OCI-LY7 (cell line): ENCODE results near the gene GNAQ. TPM values are rescaled to one million over a fixed set of nuclear protein-coding genes. Genes with fewer than 3 reads are reported as not detected.

ENCODE experiments used
- BruUV-seq: library from RNA; stranded (reverse); fragments of 400-500 nt; replicated peaks from 2 replicates; lab custom pipeline; 2021; lab: Mats Ljungman, UMichigan
- CTCF ChIA-PET: fragments of 300-600 bp; sonication (Branson Sonifier 250); formaldehyde crosslinking; loops from one replicate; lab custom pipeline; 2022; ENCODE audit warnings: antibody characterized with exemption; ENCODE audit not compliant: unreplicated experiment; lab: Charles Lee
- POLR2A ChIA-PET: fragments of 300-600 bp; sonication (Branson Sonifier 250); formaldehyde crosslinking; loops from one replicate; lab custom pipeline; 2022; ENCODE audit warnings: antibody characterized with exemption; lab: Charles Lee
- DNase-seq: peaks from one replicate; pipeline ENCODE4 v3.0.0-alpha.2; 2015; ENCODE audit warnings: low spot score
- H2AFZ ChIP-seq: fragments of 200-600 bp; sonication (generic), shearing (Covaris generic); 2 replicates; pipeline ENCODE4 v1.6.1; 2014; ENCODE audit warnings: mild to moderate bottlenecking, antibody characterized with exemption, low read length, moderate library complexity
- H3K27ac ChIP-seq: fragments of 200-600 bp; sonication (generic); 2 replicates; pipeline ENCODE4 v1.5.1; 2014; ENCODE audit warnings: mixed run types, low read depth, mild to moderate bottlenecking, moderate library complexity, low read length, inconsistent platforms; ENCODE audit not compliant: poor library complexity, severe bottlenecking
- H3K36me3 ChIP-seq: fragments of 200-600 bp; sonication (generic); 2 replicates; pipeline ENCODE4 v1.6.1; 2014; ENCODE audit warnings: mild to moderate bottlenecking, antibody characterized with exemption, low read length, moderate library complexity, mixed read lengths; ENCODE audit not compliant: insufficient read depth
- H3K4me1 ChIP-seq: fragments of 200-600 bp; sonication (generic); 2 replicates; pipeline ENCODE4 v1.5.1; 2014; ENCODE audit warnings: mild to moderate bottlenecking, low read length; ENCODE audit not compliant: insufficient read depth, poor library complexity, severe bottlenecking
- H3K4me2 ChIP-seq: fragments of 200-600 bp; sonication (generic); 2 replicates; pipeline ENCODE4 v1.6.1; 2014; ENCODE audit warnings: mild to moderate bottlenecking, low read length
- H3K4me3 ChIP-seq: fragments of 200-600 bp; sonication (generic); 2 replicates; pipeline ENCODE4 v1.5.1; 2014; ENCODE audit warnings: mild to moderate bottlenecking, low read depth, low read length; ENCODE audit not compliant: poor library complexity, severe bottlenecking
- H3K79me2 ChIP-seq: fragments of 200-600 bp; sonication (generic); 2 replicates; pipeline ENCODE4 v1.6.1; 2016; ENCODE audit warnings: low read depth, mild to moderate bottlenecking, low read length, moderate library complexity, mixed read lengths; ENCODE audit not compliant: insufficient read depth
- H3K9me2 ChIP-seq: fragments of 200-600 bp; sonication (generic); 2 replicates; pipeline ENCODE4 v1.6.1; 2016; ENCODE audit warnings: mild to moderate bottlenecking, low read length, mixed read lengths; ENCODE audit not compliant: insufficient read depth
- H3K9me3 ChIP-seq: fragments of 200-600 bp; sonication (generic); 2 replicates; pipeline ENCODE4 v1.6.1; 2014; ENCODE audit warnings: mild to moderate bottlenecking, mixed run types, low read length, mixed read lengths
- H4K20me1 ChIP-seq: fragments of 200-600 bp; sonication (generic); 2 replicates; pipeline ENCODE4 v1.6.1; 2014; ENCODE audit warnings: mild to moderate bottlenecking, antibody characterized with exemption, low read length, moderate library complexity, mixed read lengths; ENCODE audit not compliant: insufficient read depth
- EZH2phosphoT487 ChIP-seq: fragments of 200-600 bp; sonication (generic); IDR thresholded peaks from 2 replicates; pipeline ENCODE4 v1.6.1; 2018; ENCODE audit warnings: low read depth, borderline replicate concordance, mild to moderate bottlenecking, mixed run types, antibody characterized with exemption, low read length, moderate library complexity, mixed read lengths
- intact Hi-C: fragments of 100-400 bp; cut with micrococcal nuclease; formaldehyde crosslinking; loops from one replicate; pipeline ENCODE4 v1.10.0; 2022; ENCODE audit not compliant: unreplicated experiment
- total RNA-seq, 2 experiments: library from RNA; depleted of rRNA in 1 of 2; stranded (reverse); fragments of >200 nt in 1 of 2; shearing (Covaris generic) in 1 of 2; gene quantifications; 2 replicates each; pipeline ENCODE4 v1.2.3, GENCODE V29; 2014 to 2022
- TF ChIP-seq, protein P1 (sequence below): fragments of 200-600 bp; sonication (generic); conservative IDR thresholded peaks from 2 replicates; pipeline ENCODE4 v1.5.1; 2014; ENCODE audit warnings: mild to moderate bottlenecking, antibody characterized with exemption, low read length, moderate library complexity, mixed read lengths

Gene GNAQ
- total RNA-seq, 2 experiments from 2014 or later = not detected

DNA sequence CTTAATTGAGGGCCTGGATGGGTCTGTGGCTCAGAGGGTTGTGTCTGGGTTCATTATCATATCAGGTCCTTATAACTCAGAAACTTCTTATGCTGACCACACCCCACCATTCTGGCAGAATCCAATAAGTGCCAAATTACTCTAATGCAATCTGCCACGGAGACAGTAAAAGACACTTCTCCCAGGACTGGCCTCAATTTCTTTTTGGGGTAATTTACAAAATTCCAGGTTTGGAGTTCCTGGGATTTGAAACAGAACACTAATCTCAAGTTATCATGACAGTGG lies 187.8 kb downstream of the GNAQ start:
- CTCF ChIA-PET = no interaction called here
- intact Hi-C loops = no loop called here
- H3K9me2 ChIP-seq = no peaks in the 10 kb centered on the region

DNA sequence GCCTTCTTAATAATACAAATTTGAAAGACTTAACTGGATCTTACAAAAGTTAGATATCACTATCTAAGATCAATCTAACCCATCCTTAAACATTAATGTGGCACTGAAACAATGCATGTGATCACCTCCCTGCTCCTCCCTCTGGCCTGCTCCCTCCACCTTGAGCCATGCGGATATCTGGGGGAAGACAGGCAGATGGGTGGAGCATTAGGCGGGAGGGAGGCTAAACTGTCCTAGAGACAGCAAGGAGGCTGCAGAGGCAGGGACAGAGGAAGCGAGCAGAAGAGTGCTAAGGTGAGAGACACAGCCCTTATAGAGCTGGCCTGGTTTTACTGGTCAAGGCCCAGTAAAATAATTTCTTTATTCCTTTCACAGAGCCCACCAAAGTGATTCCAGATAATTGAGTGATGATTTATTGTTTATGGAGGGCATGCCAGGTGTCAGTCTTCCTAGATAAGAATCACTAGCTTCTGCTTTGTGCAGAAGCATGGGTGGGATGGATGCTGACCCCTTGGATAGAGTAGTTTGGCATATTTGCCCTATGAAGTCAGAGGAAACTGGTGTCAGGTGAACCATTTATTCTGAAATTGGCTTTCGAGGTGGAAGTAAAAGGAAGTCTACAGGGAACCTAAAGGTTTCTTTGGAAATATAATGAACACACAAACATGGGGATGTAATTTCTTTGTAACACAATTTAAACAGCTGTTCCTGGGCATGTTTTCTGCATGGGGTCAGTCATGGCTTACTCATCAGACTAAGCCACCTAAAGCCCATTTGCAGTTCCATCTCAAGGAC lies 188.3 kb downstream of the GNAQ start:
- no peak for TF ChIP-seq EZH2phosphoT487
- Histone ChIP-seq H3K4me3 (no peak overlapping the region), H2AFZ (no peak overlapping the region), H4K20me1 (no peaks in the 10 kb centered on the region), H3K79me2 (no peaks in the 10 kb centered on the region), H3K4me2 (no peak overlapping the region), H3K4me1 (no peaks in the 10 kb centered on the region), H3K36me3 (no peaks in the 10 kb centered on the region), H3K9me3 (no peaks in the 10 kb centered on the region), H3K27ac (no peak overlapping the region), H3K9me2 (no peaks in the 10 kb centered on the region)
- POLR2A ChIA-PET = no interaction called here
- DNase-seq = no peak
- intact Hi-C loops = no loop called here
- CTCF ChIA-PET = no interaction called here
- BruUV-seq = no TSS peak

More for the DNA sequence above, 187.8 kb downstream of the GNAQ start:
- no peaks in the 10 kb centered on the region for H3K36me3 ChIP-seq
- DNase-seq = no peak
- H3K27ac ChIP-seq = no peak overlapping the region
- no TSS peak for BruUV-seq
- no peak overlapping the region for H3K4me3 ChIP-seq
- TF ChIP-seq, protein P1, sequence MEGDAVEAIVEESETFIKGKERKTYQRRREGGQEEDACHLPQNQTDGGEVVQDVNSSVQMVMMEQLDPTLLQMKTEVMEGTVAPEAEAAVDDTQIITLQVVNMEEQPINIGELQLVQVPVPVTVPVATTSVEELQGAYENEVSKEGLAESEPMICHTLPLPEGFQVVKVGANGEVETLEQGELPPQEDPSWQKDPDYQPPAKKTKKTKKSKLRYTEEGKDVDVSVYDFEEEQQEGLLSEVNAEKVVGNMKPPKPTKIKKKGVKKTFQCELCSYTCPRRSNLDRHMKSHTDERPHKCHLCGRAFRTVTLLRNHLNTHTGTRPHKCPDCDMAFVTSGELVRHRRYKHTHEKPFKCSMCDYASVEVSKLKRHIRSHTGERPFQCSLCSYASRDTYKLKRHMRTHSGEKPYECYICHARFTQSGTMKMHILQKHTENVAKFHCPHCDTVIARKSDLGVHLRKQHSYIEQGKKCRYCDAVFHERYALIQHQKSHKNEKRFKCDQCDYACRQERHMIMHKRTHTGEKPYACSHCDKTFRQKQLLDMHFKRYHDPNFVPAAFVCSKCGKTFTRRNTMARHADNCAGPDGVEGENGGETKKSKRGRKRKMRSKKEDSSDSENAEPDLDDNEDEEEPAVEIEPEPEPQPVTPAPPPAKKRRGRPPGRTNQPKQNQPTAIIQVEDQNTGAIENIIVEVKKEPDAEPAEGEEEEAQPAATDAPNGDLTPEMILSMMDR = no peak
- TF ChIP-seq EZH2phosphoT487 = no peak
- no peaks in the 10 kb centered on the region for H3K4me1 ChIP-seq
- no peak overlapping the region for H3K4me2 ChIP-seq
- H2AFZ ChIP-seq = no peak overlapping the region
- no peaks in the 10 kb centered on the region for H3K9me3 ChIP-seq
- H4K20me1 ChIP-seq = no peaks in the 10 kb centered on the region
- POLR2A ChIA-PET = no interaction called here
- H3K79me2 ChIP-seq = no peaks in the 10 kb centered on the region

GRCh38 chr9:77841739-77842386 lies 189.7 kb downstream of the GNAQ start:
- ChIA-PET POLR2A (interaction anchor here (0.5 to 0.6 kb wide), 2 partner anchors 192 to 638 kb away, joined by 3 read pairs; no protein-coding TSS in a partner anchor), CTCF (no interaction called here)
- H3K36me3 ChIP-seq = no peaks in the 10 kb centered on the region
- H2AFZ ChIP-seq = no peak overlapping the region
- H3K79me2 ChIP-seq = no peaks in the 10 kb centered on the region
- no peaks in the 10 kb centered on the region for H3K9me2 ChIP-seq
- no peak overlapping the region for H3K4me3 ChIP-seq
- intact Hi-C loops = no loop called here
- TF ChIP-seq EZH2phosphoT487 = no peak
- TF ChIP-seq, protein P1 = peak; percentile 59
- H3K4me1 ChIP-seq = no peaks in the 10 kb centered on the region
- DNase-seq = no peak
- no peak overlapping the region for H3K27ac ChIP-seq
- H3K4me2 ChIP-seq = no peak overlapping the region
- H4K20me1 ChIP-seq = no peaks in the 10 kb centered on the region
- BruUV-seq = no TSS peak
- H3K9me3 ChIP-seq = no peaks in the 10 kb centered on the region
